Activated CD4-positive, CD25-positive, alpha-beta regulatory T cell treated with anti-CD3 and anti-CD28 coated beads, Interleukin-2, amount 50 U/mL, for 16 hours (primary cell): ENCODE data around the gene HSF4.
A peak's percentile ranks its signal among the peaks of the same experiment; 100 is the strongest.

Experiments used
- DNase-seq: peaks from one replicate; pipeline ENCODE4 v3.0.0-alpha.2; 2020; ENCODE audit warnings: low read depth, low spot score

Gene HSF4

GRCh38 chr16:67184995-67185650, 20.6 kb downstream of the HSF4 start:
- DNase-seq = peak; percentile 71

GRCh38 chr16:67185651-67186134, 21.1 kb downstream of the HSF4 start:
- DNase-seq = no peak

GRCh38 chr16:67186550-67186950, 22.0 kb downstream of the HSF4 start:
- no peak for DNase-seq

- DNase-seq = no peak
Observed at GRCh38 chr16:67187175-67187890, 22.8 kb downstream of the HSF4 start.

- no peak for DNase-seq
Observed at GRCh38 chr16:67188323-67188722, 23.8 kb downstream of the HSF4 start.

- DNase-seq = no peak
Observed at GRCh38 chr16:67188798-67189197, 24.3 kb downstream of the HSF4 start.

GRCh38 chr16:67190041-67190440, 25.5 kb downstream of the HSF4 start, which contains the start of gene EXOC3L1:
Gene EXOC3L1, minus strand, starts transcription at chr16:67190136. Its CDS starts 460 bp downstream, at chr16:67189676.
- DNase-seq = no peak

GRCh38 chr16:67190448-67191399, 26.2 kb downstream of the HSF4 start:
- no peak for DNase-seq

- DNase-seq = no peak
Observed at GRCh38 chr16:67191411-67191994, 27.0 kb downstream of the HSF4 start.

GRCh38 chr16:67191995-67192681, 27.6 kb downstream of the HSF4 start, which contains the start of gene E2F4:
Gene E2F4, plus strand, starts transcription at chr16:67192155. Its CDS starts 73 bp downstream, at chr16:67192228.
- DNase-seq = peak; percentile 75

GRCh38 chr16:67192781-67193361, 28.3 kb downstream of the HSF4 start:
- DNase-seq = no peak

- no peak for DNase-seq
Observed at GRCh38 chr16:67193536-67193935, 29.0 kb downstream of the HSF4 start.

GRCh38 chr16:67194260-67194659, 29.7 kb downstream of the HSF4 start:
- DNase-seq = no peak

- DNase-seq = no peak
Observed at GRCh38 chr16:67195676-67196075, 31.1 kb downstream of the HSF4 start.

GRCh38 chr16:67196881-67197280, 32.3 kb downstream of the HSF4 start:
- DNase-seq = no peak

- DNase-seq = no peak
Observed at GRCh38 chr16:67197704-67198103, 33.2 kb downstream of the HSF4 start.

- DNase-seq = no peak
Observed at GRCh38 chr16:67198238-67198734, 33.7 kb downstream of the HSF4 start.

GRCh38 chr16:67199011-67199807, 34.7 kb downstream of the HSF4 start, which contains the start of gene ELMO3:
Gene ELMO3, plus strand, starts transcription at chr16:67199131. Its CDS starts 196 bp downstream, at chr16:67199327.
- no peak for DNase-seq

GRCh38 chr16:67199808-67200198, 35.3 kb downstream of the HSF4 start:
- DNase-seq = no peak
